OCI-LY7 (cell line): ENCODE data around the gene KCNAB3. TPM values are rescaled to one million over a fixed set of nuclear protein-coding genes. Genes with fewer than 3 reads are reported as not detected.
"Not testable (repeated sequence)": the region's sequence is repeated elsewhere in the genome, so short reads cannot be mapped to it uniquely, and the experiment has no call there.

Experiments used
- BruUV-seq: library from RNA; stranded (reverse); fragments of 400-500 nt; replicated peaks from 2 replicates; lab custom pipeline; 2021; lab: Mats Ljungman, UMichigan
- CTCF ChIA-PET: fragments of 300-600 bp; sonication (Branson Sonifier 250); formaldehyde crosslinking; loops from one replicate; lab custom pipeline; 2022; ENCODE audit warnings: antibody characterized with exemption; ENCODE audit not compliant: unreplicated experiment; lab: Charles Lee
- POLR2A ChIA-PET: fragments of 300-600 bp; sonication (Branson Sonifier 250); formaldehyde crosslinking; loops from one replicate; lab custom pipeline; 2022; ENCODE audit warnings: antibody characterized with exemption; lab: Charles Lee
- DNase-seq: peaks from one replicate; pipeline ENCODE4 v3.0.0-alpha.2; 2015; ENCODE audit warnings: low spot score
- H2AFZ ChIP-seq: fragments of 200-600 bp; sonication (generic), shearing (Covaris generic); 2 replicates; pipeline ENCODE4 v1.6.1; 2014; ENCODE audit warnings: mild to moderate bottlenecking, antibody characterized with exemption, low read length, moderate library complexity
- H3K27ac ChIP-seq: fragments of 200-600 bp; sonication (generic); 2 replicates; pipeline ENCODE4 v1.5.1; 2014; ENCODE audit warnings: mixed run types, low read depth, mild to moderate bottlenecking, moderate library complexity, low read length, inconsistent platforms; ENCODE audit not compliant: poor library complexity, severe bottlenecking
- H3K36me3 ChIP-seq: fragments of 200-600 bp; sonication (generic); 2 replicates; pipeline ENCODE4 v1.6.1; 2014; ENCODE audit warnings: mild to moderate bottlenecking, antibody characterized with exemption, low read length, moderate library complexity, mixed read lengths; ENCODE audit not compliant: insufficient read depth
- H3K4me1 ChIP-seq: fragments of 200-600 bp; sonication (generic); 2 replicates; pipeline ENCODE4 v1.5.1; 2014; ENCODE audit warnings: mild to moderate bottlenecking, low read length; ENCODE audit not compliant: insufficient read depth, poor library complexity, severe bottlenecking
- H3K4me2 ChIP-seq: fragments of 200-600 bp; sonication (generic); 2 replicates; pipeline ENCODE4 v1.6.1; 2014; ENCODE audit warnings: mild to moderate bottlenecking, low read length
- H3K4me3 ChIP-seq: fragments of 200-600 bp; sonication (generic); 2 replicates; pipeline ENCODE4 v1.5.1; 2014; ENCODE audit warnings: mild to moderate bottlenecking, low read depth, low read length; ENCODE audit not compliant: poor library complexity, severe bottlenecking
- H3K79me2 ChIP-seq: fragments of 200-600 bp; sonication (generic); 2 replicates; pipeline ENCODE4 v1.6.1; 2016; ENCODE audit warnings: low read depth, mild to moderate bottlenecking, low read length, moderate library complexity, mixed read lengths; ENCODE audit not compliant: insufficient read depth
- H3K9me2 ChIP-seq: fragments of 200-600 bp; sonication (generic); 2 replicates; pipeline ENCODE4 v1.6.1; 2016; ENCODE audit warnings: mild to moderate bottlenecking, low read length, mixed read lengths; ENCODE audit not compliant: insufficient read depth
- H3K9me3 ChIP-seq: fragments of 200-600 bp; sonication (generic); 2 replicates; pipeline ENCODE4 v1.6.1; 2014; ENCODE audit warnings: mild to moderate bottlenecking, mixed run types, low read length, mixed read lengths
- H4K20me1 ChIP-seq: fragments of 200-600 bp; sonication (generic); 2 replicates; pipeline ENCODE4 v1.6.1; 2014; ENCODE audit warnings: mild to moderate bottlenecking, antibody characterized with exemption, low read length, moderate library complexity, mixed read lengths; ENCODE audit not compliant: insufficient read depth
- CTCF ChIP-seq: fragments of 200-600 bp; sonication (generic); conservative IDR thresholded peaks from 2 replicates; pipeline ENCODE4 v1.5.1; 2014; ENCODE audit warnings: mild to moderate bottlenecking, antibody characterized with exemption, low read length, moderate library complexity, mixed read lengths
- EZH2phosphoT487 ChIP-seq: fragments of 200-600 bp; sonication (generic); IDR thresholded peaks from 2 replicates; pipeline ENCODE4 v1.6.1; 2018; ENCODE audit warnings: low read depth, borderline replicate concordance, mild to moderate bottlenecking, mixed run types, antibody characterized with exemption, low read length, moderate library complexity, mixed read lengths
- intact Hi-C: fragments of 100-400 bp; cut with micrococcal nuclease; formaldehyde crosslinking; loops from one replicate; pipeline ENCODE4 v1.10.0; 2022; ENCODE audit not compliant: unreplicated experiment
- total RNA-seq, 2 experiments: library from RNA; depleted of rRNA in 1 of 2; stranded (reverse); fragments of >200 nt in 1 of 2; shearing (Covaris generic) in 1 of 2; gene quantifications; 2 replicates each; pipeline ENCODE4 v1.2.3, GENCODE V29; 2014 to 2022

The KCNAB3 gene
- total RNA-seq, 2 experiments from 2014 or later: 4.3 to 14.3 TPM

- Histone ChIP-seq H3K27ac (no peak overlapping the region), H3K36me3 (no peaks in the 10 kb centered on the region), H3K9me2 (no peaks in the 10 kb centered on the region), H4K20me1 (no peaks in the 10 kb centered on the region), H3K4me1 (no peaks in the 10 kb centered on the region), H3K4me2 (no peak overlapping the region), H3K79me2 (no peaks in the 10 kb centered on the region), H3K4me3 (no peak overlapping the region), H2AFZ (no peak overlapping the region), H3K9me3 (no peaks in the 10 kb centered on the region)
- BruUV-seq: no TSS peak
- ChIA-PET CTCF (no interaction called here), POLR2A (interaction anchor here (0.6 to 0.8 kb wide), 5 partner anchors 23 to 226 kb away, joined by 3 to 6 read pairs (median 3); no protein-coding TSS in a partner anchor)
- TF ChIP-seq EZH2phosphoT487 (no peak), CTCF (no peak)
- no peak for DNase-seq
- intact Hi-C loops: no loop called here
Measured at GRCh38 chr17:7956228-7956965, 26.7 kb upstream of the KCNAB3 start.

- no TSS peak for BruUV-seq
- no peak overlapping the region for H2AFZ ChIP-seq
- ChIA-PET CTCF (no interaction called here), POLR2A (interaction anchor here (0.6 to 0.8 kb wide), 4 partner anchors 22 to 226 kb away, joined by 3 to 6 read pairs (median 4); no protein-coding TSS in a partner anchor)
- no peak for DNase-seq
- TF ChIP-seq CTCF (no peak), EZH2phosphoT487 (no peak)
- no peak overlapping the region for H3K27ac ChIP-seq
- intact Hi-C loops: no loop called here
- no peaks in the 10 kb centered on the region for H3K79me2 ChIP-seq
- H3K9me3 ChIP-seq: no peaks in the 10 kb centered on the region
- H3K4me1 ChIP-seq: no peaks in the 10 kb centered on the region
- H3K36me3 ChIP-seq: peaks cover 1% of the 10 kb centered on the region; the same call in 1 of the 2 replicates
- H3K4me3 ChIP-seq: no peak overlapping the region
- no peaks in the 10 kb centered on the region for H4K20me1 ChIP-seq
- H3K4me2 ChIP-seq: no peak overlapping the region
- no peaks in the 10 kb centered on the region for H3K9me2 ChIP-seq
Measured at GRCh38 chr17:7955414-7956227, 26.0 kb upstream of the KCNAB3 start.

- DNase-seq, H3K27ac ChIP-seq, H3K9me2 ChIP-seq, H3K4me3 ChIP-seq, POLR2A ChIA-PET, H3K9me3 ChIP-seq, H2AFZ ChIP-seq, H3K4me1 ChIP-seq, intact Hi-C loops, H4K20me1 ChIP-seq, BruUV-seq, H3K4me2 ChIP-seq, H3K79me2 ChIP-seq: not testable (repeated sequence)
- H3K36me3 ChIP-seq: peaks cover 24% of the 10 kb centered on the region; the same call in 1 of the 2 replicates
- CTCF ChIA-PET: interaction anchor here (0.5 kb wide), 1 partner anchor 35 kb away, joined by 3 read pairs; no protein-coding TSS in a partner anchor
Measured at GRCh38 chr17:7953266-7953665, 23.6 kb upstream of the KCNAB3 start.
